ENCODE data around the gene QKI. TPM values are rescaled to one million over a fixed set of nuclear protein-coding genes. Genes with fewer than 3 reads are reported as not detected.

QKI gene
- total RNA-seq, 1 experiment from 2014 or later: 176 TPM

- H3K27me3 Mint-ChIP-seq (ENCODE audit: low read depth): no peaks in the 10 kb centered on the region; the same call in 1 of the 2 replicates
- no peak overlapping the region for H2BK20ac ChIP-seq (ENCODE audit: low read depth, low read length, poor library complexity, severe bottlenecking)
- H3K4me3 Mint-ChIP-seq: no peak overlapping the region
- H3K27ac ChIP-seq (ENCODE audit: insufficient read length, low read depth, low read length): no peak overlapping the region
- no peak for TF ChIP-seq CTCF (conservative IDR thresholded peaks at IDR 0.05)
- H3K9ac ChIP-seq (ENCODE audit: extremely low read depth, insufficient read length, low read length): no peak overlapping the region
- no peak overlapping the region for H2BK120ac ChIP-seq (ENCODE audit: low read depth, low read length, poor library complexity, severe bottlenecking)
- no peak overlapping the region for H3K18ac ChIP-seq (ENCODE audit: insufficient read length, low read depth, low read length)
- H4K8ac ChIP-seq (replicated peaks; ENCODE audit: insufficient read length, low read depth, low read length): no peak overlapping the region
- no peaks in the 10 kb centered on the region for H3K4me1 ChIP-seq (ENCODE audit: insufficient read depth, low read length)
- H2BK15ac ChIP-seq (ENCODE audit: low read depth, low read length): peak overlapping the region; percentile 83; the same call in 1 of the 2 replicates
- H3K79me1 ChIP-seq (ENCODE audit: insufficient read depth, low read depth, low read length, poor library complexity, severe bottlenecking): no peaks in the 10 kb centered on the region
- H3K14ac ChIP-seq (ENCODE audit: insufficient read depth, low read length): no peak overlapping the region
- DNase-seq: no peak
- H3K36me3 Mint-ChIP-seq (ENCODE audit: insufficient read depth in 1 of 3, low read depth in 3 of 3): peaks cover 3 to 9% (median 5%) of the 10 kb centered on the region in 3 experiments; a peak in 6 of 7 replicates
- no peak overlapping the region for H3K56ac ChIP-seq (ENCODE audit: insufficient read length, low read depth, low read length)
- WGBS (ENCODE audit: extremely low coverage, insufficient read length, low lambda C conversion rate): no CpG with 5 or more reads among the region's 8 CpGs
- no peak overlapping the region for H3T11ph ChIP-seq (ENCODE audit: low read length)
- no peak overlapping the region for H3K27ac Mint-ChIP-seq
- no peak overlapping the region for H4K91ac ChIP-seq (ENCODE audit: insufficient read length, low read depth, low read length)
- no peaks in the 10 kb centered on the region for H3K27me3 ChIP-seq (ENCODE audit: insufficient read depth, low read length)
- H3K79me2 ChIP-seq (ENCODE audit: insufficient read depth, low read length): no peaks in the 10 kb centered on the region
- no peak overlapping the region for H2BK12ac ChIP-seq (ENCODE audit: insufficient read length, low read depth, low read length)
- H4K20me1 ChIP-seq (ENCODE audit: control insufficient read depth, insufficient read depth, insufficient read length): no peaks in the 10 kb centered on the region
- no peaks in the 10 kb centered on the region for H3K4me1 Mint-ChIP-seq
- no peak overlapping the region for H2AFZ ChIP-seq (ENCODE audit: low read length)
- peaks cover 7 to 8% of the 10 kb centered on the region in 2 experiments for H3K9me3 Mint-ChIP-seq
- H3K23me2 ChIP-seq (ENCODE audit: insufficient read length, low read depth, low read length, poor library complexity, severe bottlenecking): no peaks in the 10 kb centered on the region
- no peak overlapping the region for H3K4ac ChIP-seq (ENCODE audit: low read depth, low read length)
- no peak overlapping the region for H4K5ac ChIP-seq (ENCODE audit: insufficient read length, low read depth, low read length)
- no peaks in the 10 kb centered on the region for H3K9me3 ChIP-seq (ENCODE audit: control insufficient read depth, low read depth, low read length)
- H3K23ac ChIP-seq (ENCODE audit: insufficient read length, low read depth, low read length): no peak overlapping the region
- H2AK5ac ChIP-seq (ENCODE audit: insufficient read length, low read length): no peak overlapping the region
- no peak overlapping the region for H2BK5ac ChIP-seq (ENCODE audit: insufficient read length, low read length)
- no peak overlapping the region for H3K4me2 ChIP-seq (ENCODE audit: insufficient read depth, insufficient read length, low read length)
These were observed 171.5 kb downstream of the QKI start for GRCh38 chr6:163585932-163586437.
